LNCaP clone FGC (cell line): ENCODE results near the gene PIK3R2.

Experiments
- DNase-seq: peaks from one replicate; pipeline ENCODE4 v3.0.0-alpha.2; 2011; ENCODE audit warnings: low read depth
- H3K4me3 ChIP-seq: 2 replicates; pipeline ENCODE4 v1.5.1; 2011; ENCODE audit warnings: mild to moderate bottlenecking, low read depth, low read length, control low read depth
- CTCF ChIP-seq: IDR thresholded peaks from 2 replicates; pipeline ENCODE4 v1.5.1; 2012; ENCODE audit warnings: mild to moderate bottlenecking; ENCODE audit not compliant: control insufficient read depth, insufficient read depth; ENCODE audit errors: extremely low read depth

PIK3R2 gene

GRCh38 chr19:18122860-18123795 is 29.8 kb upstream of the PIK3R2 start:
- no peak for TF ChIP-seq CTCF
- DNase-seq: no peak

GRCh38 chr19:18123819-18124218 is 29.1 kb upstream of the PIK3R2 start:
- no peak for DNase-seq
- TF ChIP-seq CTCF: no peak
- H3K4me3 ChIP-seq: no peak overlapping the region

More at GRCh38 chr19:18122860-18123795, 29.8 kb upstream of the PIK3R2 start:
- H3K4me3 ChIP-seq: no peak overlapping the region

GRCh38 chr19:18126097-18126496 is 26.9 kb upstream of the PIK3R2 start:
- H3K4me3 ChIP-seq: no peak overlapping the region
- no peak for TF ChIP-seq CTCF
- DNase-seq: no peak

- H3K4me3 ChIP-seq: no peak overlapping the region
- TF ChIP-seq CTCF: no peak
- DNase-seq: no peak
Observed at GRCh38 chr19:18128044-18128443, 24.9 kb upstream of the PIK3R2 start.

- no peak for DNase-seq
- TF ChIP-seq CTCF: no peak
- no peak overlapping the region for H3K4me3 ChIP-seq
Observed at GRCh38 chr19:18128805-18129204, 24.2 kb upstream of the PIK3R2 start.

GRCh38 chr19:18130523-18131242 is 22.3 kb upstream of the PIK3R2 start:
- no peak for TF ChIP-seq CTCF
- H3K4me3 ChIP-seq: no peak overlapping the region
- DNase-seq: no peak
